ENCODE measurements around the gene BMPR1B.
"Not testable (repeated sequence)": the region's sequence is repeated elsewhere in the genome, so short reads cannot be mapped to it uniquely, and the experiment has no call there.

Gene BMPR1B

DNA sequence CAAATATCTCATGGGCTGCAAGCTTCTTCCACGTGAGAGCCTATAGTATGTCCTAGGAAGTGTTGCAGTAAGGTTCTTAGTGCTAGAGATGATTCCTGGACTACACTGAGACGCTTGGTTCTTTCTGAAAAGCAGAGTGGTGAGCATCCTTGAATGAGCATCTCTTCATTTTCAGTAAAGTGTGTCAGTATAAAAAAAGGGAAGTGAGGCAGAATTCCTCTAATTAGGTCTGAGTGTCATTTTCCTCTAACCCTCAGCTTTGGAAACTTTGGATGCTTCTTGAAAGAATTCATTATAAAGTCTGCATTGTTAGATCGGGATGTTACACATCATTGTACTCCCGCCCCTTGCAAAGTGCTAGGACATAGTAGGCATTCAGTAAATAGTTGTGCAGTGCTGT is 5.2 kb downstream of the BMPR1B start:
- no peak for DNase-seq (ENCODE audit: low spot score)

DNA sequence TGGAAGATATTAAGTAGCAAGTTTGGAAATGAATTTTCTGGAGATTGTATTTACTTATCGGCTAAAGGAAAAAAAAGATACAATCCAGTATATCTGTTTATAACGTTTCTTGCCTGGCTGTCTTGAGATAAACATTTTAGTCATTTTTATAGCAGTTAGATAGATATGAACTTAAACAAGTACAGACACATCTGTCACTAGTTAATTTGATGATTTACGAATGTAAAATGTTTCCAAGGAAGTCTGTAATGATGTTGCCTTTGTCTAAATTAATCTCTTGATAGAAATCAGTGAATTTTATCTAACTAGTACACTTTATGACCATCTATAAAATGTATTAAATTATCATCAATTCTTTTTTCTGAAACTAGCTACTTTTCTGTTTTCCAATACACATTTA is 5.7 kb downstream of the BMPR1B start:
- DNase-seq (ENCODE audit: low spot score): no peak

DNA sequence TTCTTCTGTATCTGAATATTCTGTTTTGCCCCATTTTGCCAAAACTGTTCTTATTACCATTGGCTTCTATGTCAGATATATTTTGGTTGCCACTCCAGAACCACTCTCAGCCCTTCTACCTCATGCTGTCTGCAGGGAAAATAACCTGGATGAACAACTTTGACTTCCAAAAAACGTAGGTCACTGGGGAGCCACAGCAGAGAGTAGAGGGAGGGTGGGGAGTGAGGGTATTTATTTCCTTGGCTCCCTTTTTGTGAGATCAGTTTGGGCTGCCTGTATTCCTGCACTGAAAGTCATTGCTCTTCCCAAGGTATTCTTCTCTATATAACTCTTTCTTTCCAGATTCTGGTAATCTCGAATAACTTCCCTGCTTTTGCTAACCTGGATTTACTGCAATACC is 6.3 kb downstream of the BMPR1B start:
- no peak for DNase-seq (ENCODE audit: low spot score)

DNA sequence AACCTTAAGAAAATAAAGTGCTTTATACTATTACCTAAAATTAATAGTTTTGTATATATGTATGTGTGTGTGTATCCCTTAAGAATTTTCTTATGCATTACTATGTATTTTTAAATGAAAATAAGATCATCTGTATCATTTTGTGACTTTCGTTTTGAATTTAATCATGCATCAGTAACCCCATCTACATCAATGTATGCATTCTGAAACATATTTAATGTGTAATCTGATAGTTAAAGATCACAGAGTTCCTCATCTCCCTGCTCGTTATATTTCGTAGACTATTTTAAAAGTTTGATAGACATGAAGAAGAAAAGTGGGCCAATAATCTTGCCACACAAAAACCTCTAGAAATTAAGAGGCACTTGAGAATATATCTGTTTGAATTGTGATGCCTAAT is 7.4 kb downstream of the BMPR1B start:
- DNase-seq (ENCODE audit: low spot score): no peak

DNA sequence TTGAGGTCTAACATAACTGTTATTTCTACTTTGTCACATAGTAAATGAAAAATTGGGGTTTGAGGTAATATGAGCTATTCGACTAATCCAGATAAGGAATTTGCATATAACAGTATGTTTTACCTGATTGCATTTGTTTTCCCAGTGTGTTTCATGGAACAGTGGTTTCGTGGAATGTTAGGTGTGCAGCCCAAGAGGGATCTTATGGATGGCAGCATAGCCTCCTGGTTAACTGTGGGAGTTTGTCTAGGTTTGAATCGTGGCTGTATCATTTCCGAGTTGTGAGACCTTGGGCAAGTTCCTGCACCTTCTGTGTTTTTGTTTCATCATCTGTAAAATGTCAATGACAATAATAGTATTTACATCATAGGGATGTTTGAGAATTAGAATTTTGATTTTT is 7.9 kb downstream of the BMPR1B start:
- DNase-seq (ENCODE audit: low spot score): no peak

DNA sequence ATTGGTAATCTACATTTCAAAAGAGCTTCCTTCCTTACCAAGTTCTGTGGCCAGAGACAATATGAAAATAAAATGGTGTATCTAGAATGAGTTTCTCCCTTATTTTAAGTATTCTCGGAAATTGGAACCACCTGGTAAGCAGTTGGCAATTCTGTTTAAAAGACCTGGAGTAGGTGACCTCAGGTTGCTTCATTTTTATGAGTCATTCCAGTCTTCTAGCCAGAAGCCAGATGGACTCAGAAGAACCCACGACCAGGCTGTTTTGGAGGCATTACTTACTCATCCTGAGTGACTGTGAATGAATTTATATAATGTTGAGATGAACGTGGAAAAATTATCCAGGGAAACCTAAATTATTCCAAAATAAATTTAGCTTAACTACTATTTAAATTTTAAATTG is 9.1 kb downstream of the BMPR1B start:
- DNase-seq (ENCODE audit: low spot score): no peak

DNA sequence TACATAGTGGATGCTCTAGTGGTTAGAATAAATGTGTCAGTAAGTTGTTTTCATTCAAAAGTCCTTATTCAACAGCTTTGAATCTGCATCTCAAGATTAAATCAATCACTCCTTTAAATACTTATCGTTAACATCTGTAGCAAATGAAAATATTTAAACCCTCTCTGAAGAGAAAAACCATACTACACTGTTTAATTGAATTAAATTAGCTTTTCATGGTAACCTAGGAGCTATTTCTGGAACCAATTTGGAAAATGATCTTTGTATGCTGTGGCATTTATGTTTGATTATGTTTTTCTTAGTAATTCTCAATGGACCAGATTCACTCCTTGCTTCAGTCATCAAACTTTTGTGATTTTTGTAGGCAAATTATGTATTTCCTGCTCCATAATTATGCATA is 9.7 kb downstream of the BMPR1B start:
- no peak for DNase-seq (ENCODE audit: low spot score)

DNA sequence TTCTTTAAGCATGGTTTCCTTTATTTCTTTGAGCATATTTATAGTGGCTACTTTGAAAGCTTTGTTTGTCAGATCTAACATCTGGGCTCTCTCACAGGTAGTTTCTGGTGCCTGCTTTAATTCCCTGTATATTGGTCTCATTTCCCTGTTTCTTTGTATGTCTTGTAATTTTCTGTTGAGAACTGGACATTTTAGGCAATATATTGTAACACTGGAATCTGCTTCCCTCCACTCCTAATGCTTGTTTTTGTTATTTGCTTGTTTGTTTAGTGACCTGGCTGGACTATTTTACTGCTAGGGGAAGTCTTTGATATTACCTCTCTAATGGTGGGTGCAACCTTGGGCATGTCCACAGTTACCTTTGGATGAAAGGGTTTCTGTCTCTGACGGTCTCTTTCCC is 25.0 kb downstream of the BMPR1B start:
- DNase-seq (ENCODE audit: low spot score): no peak

DNA sequence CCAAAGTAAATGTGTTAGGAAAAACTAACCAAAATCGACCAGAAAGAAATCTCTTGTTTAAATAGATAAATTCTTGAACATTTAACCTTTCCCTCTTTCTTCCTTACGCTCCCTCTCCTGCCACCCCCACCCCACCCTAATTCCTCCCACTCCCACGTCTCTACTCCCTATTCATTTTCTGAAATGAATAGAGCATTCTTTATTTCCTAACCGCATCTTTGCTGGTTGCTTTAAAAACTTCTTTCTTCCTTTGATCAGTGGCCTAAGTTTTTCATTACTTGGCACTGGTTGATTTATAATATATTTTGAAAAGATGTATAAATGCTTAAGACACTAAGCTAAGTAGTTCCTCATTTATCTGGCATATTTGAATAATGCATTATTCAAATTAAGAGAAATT is 33.9 kb downstream of the BMPR1B start:
- DNase-seq (ENCODE audit: low spot score): no peak

DNA sequence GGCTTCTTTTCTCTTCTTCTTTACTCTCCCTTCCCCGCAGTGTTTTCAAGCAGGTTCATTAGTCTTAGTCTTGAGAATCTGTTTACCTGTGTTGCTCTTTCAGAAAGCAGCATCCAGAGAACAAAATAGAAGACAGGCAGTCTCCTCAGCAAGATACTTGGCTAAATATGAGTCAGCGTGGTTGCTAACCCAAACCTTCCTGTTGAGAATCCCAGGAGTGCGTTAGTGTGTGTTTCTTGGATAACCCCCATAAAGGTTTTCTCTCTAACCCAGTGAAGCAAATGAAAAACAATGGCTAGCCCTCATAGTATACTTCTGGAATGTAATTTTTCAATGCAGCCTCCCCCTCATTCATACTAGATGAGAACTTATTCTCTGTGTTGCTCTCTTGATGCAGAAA is 41.1 kb downstream of the BMPR1B start:
- no peak for DNase-seq (ENCODE audit: low spot score)

DNA sequence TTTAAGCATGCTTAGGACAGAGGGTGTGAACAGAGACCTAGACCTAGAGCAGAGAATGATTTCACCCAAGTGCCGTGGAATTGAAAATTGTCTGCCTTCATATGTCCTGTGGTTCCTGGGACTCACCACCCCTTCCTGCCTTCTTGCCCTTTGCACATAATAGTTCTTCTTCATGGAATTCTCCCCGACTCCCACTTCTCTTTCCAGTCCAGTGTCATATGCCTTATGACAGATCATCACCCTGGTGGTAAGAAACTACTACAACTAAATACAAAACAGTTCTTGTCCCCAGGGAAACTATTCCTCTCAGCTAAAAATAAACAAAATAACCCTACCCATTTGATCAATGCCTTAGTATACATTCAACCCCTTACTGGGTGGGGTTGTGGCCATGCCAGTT is 43.3 kb downstream of the BMPR1B start:
- no peak for DNase-seq (ENCODE audit: low spot score)

DNA sequence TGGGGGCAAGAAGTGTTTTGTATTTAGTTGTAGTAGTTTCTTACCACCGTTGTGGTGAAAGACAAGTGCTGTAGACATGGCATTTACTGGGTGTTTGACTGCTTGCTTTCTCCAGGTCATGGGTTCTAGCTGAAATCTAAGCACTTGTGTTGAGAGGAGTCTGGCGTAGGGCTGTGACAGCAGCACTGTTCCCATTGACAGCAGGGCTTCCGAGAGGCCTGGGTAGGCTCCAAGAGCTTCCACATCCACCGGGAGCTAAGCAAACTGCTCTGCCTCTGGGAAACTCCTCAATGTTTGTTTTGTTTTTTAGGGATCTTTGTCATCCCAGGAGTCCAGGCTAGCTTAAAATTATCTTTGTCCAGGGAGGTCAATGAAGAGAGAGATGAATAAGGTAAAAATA is 44.3 kb downstream of the BMPR1B start:
- no peak for DNase-seq (ENCODE audit: low spot score)

DNA sequence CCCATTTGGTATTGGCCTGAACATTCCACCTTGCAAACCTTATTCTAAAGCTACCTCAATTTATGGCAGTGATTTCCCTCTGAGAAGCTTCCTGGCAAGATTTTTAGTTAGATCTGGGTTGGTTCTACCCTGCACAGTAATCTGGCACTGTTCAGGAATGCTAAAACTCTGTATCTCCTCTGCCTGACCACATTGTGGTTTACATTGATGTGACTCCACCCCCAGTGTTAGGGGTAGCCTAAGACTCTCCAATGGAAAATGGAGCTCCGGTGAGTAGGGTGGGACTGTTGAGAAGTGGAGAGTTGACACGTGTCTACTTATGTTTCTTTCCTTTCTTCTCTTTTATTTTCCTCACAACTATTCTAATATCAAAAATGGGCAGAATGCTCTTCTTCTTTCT is 45.4 kb downstream of the BMPR1B start:
- DNase-seq (ENCODE audit: low spot score): no peak

DNA sequence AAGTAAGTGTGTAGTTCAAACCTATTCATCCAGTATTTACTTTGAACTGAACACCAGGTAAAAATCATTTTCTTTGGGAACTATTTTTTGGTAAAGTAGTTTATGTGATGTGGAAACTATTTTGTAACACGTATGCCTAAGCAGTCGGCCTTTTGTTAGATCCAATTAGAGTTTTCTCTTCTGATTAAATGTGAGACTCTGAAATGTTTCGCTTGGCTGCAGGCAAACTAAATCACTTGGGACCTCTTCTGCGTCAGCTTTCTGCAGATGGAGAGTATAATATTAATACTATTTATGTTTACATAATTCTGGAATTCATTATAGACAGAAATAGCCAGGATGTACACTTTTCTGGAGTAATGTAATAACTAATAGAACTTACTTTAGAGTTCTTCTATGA is 46.9 kb downstream of the BMPR1B start:
- DNase-seq (ENCODE audit: low spot score): no peak

DNA sequence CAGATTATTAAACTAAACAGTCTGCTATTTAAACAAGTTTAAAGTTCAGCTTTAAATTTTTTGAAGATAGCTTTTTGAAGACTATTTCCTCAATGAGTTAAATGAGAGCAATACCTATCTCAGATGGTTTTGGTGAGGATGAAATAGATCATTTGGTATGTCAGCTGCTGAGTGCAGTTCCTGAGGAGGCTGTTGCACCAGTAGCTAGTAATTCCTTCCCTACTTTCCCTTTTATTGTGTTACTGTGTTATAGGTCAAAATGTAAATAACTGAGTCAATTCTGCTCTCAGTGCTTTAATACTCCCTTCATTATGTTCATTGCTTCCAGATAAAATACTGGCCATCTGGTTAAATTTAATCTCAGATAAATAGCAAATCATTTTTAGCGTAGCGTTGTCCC is 48.6 kb downstream of the BMPR1B start:
- DNase-seq (ENCODE audit: low spot score): no peak

DNA sequence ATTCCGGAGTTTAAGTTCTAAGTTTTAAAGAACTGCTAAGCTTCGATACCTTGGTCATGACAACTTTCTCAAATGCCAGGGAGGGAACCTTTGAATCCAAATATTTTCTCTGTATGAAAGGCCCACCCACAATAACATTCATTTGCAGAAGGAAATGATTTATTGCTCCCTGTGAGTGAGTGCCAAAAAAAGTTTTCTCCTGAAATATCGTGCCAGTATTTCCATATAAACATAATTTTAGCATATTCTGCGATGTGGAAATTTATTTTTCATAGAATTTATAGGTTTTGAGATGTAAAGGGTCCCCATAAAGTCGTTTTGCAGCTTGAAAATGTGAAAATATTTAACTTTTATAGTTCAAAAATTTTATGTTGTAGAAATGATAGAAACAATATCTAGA is 53.9 kb downstream of the BMPR1B start:
- no peak for DNase-seq (ENCODE audit: low spot score)

DNA sequence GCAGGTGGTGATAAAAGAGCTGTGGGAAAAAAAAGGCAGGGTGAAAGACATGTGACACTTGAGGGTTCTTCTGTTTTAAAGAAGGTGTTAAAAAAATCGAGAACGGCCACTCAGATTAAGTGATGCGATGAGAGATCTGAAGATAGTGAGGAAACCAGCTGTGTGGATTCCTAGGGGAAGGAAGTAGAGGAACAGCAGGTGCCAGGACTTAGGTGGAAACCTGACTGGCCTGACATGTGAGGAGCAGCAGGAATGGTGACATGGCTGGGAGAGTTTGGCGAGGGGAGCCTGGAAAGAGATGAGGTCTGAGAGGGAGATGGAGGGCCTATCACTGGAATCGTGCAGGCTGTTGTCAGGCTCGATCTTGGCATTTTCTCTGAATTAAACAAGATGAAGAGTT is 55.5 kb downstream of the BMPR1B start:
- no peak for DNase-seq (ENCODE audit: low spot score)

DNA sequence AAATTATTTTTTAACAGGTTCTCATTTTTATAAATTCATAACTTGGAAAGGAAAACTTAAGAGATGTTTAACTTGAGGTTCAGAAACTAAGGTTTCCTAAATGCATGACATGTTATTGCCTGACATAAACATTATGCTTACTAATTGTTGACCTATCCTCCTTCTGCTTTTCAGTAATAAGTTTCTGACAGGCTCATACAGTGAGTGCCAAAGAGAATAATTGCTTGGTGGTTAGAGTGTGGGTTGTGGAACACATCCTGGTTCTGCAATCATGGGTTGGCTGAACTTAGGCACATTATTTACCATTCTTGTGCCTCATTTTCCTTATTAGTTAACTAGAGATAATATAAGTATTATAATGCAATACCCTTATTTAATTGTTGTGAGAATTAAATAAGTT is 56.5 kb downstream of the BMPR1B start:
- DNase-seq (ENCODE audit: low spot score): no peak

DNA sequence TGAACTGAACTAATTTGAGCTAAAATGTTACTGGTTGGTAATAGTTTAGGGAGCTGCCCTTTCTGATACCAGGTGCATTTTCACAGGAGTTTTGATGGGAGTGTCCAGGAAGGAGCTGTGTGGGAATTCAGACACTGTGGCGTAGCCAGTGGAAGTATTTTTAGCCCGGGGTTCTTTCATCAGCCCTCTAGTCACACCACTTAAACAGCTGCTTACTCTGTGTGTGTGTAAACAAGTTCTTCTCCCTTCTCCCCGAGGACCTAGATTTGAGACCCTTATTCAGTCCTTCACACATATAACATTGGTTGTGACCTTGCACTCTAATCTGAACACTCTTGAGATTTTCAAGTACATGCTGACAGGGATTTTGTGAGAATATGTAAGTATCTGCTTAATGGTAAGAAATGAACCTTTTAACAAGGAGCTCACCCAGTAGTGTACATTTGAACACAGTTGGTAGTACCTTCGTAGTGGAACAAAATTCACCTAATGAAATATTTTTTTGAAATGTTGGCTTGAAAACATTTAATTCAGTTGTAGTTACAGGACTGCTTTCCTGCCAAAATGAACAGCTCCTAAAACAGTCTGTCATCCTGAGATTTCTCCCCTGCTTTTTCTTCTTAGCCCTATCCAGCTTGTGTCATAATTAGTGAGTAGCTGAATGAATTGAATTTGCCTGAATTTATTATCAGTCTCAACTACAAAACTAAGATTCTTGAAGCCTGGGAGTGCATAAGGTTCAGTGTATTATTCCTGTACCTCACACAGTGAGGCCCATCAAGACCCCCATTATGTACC is 61.8 kb downstream of the BMPR1B start:
- no peak for DNase-seq (ENCODE audit: low spot score)

DNA sequence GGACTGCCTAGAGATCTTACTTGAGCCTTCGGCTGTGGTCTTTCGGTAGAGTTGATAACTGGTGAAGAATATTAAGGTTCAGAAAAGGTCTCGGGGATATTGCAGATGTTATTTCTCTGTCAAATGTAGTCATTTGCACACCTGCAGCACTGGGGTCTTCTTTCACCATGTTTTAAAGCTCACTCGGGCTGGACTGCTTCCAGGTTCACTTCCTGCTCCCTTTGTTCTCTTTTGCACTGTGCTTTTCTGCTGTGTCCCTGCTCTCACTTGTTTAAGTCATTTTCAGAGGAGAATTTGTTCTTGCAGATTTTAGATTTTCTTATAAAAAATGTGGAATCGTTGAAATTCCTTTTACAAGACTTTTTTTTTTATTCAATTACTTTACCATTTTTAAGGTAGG is 68.5 kb downstream of the BMPR1B start:
- DNase-seq (ENCODE audit: low spot score): no peak

DNA sequence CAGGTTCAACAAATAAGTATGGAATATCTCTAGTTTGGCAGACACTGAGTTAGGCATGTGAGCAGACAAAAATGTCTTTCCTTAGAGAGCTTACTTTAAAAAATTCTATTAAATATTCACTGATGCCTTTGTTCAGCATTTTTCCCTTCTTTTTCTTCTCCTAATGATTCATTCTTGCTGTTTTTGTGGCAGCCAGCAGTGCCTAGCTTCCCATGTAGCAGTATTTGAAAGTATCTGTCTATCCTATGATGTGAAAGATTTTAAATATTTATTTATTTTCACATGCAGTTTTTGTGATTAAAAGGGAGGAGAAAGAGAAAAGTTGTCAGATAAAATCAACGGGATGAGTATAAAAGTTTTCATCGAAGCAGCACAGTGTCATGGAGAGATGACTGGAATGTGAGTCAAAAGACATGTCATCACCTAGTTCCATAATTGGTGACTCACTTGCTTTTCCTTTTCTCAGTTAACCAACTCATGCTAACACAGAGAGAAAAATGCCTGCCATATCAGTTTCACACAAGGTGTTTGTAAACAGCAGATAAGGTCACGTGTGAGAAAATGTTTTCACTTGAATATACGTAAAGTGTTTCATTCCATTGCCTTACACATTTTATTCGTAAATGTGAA is 69.8 kb downstream of the BMPR1B start:
- DNase-seq (ENCODE audit: low spot score): no peak

DNA sequence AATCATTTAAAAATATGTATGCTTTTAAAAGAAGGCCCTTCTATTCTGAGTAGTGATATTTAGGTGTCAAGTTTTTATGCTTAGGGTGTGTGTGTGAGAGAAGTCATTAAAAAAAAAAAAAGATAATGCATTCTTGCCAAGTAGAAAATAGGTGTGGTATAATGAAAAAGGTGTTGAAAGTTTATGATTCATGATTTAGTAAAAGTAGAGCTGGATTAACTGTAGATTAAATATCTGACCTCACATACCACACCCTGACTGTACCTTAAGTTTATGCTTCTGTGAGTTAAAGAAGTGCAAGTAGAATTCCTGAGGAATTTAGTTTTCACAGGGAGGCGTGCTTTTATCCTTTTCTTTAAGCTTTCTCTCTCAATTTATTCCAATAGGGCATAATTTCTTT is 71.1 kb downstream of the BMPR1B start:
- no peak for DNase-seq (ENCODE audit: low spot score)

DNA sequence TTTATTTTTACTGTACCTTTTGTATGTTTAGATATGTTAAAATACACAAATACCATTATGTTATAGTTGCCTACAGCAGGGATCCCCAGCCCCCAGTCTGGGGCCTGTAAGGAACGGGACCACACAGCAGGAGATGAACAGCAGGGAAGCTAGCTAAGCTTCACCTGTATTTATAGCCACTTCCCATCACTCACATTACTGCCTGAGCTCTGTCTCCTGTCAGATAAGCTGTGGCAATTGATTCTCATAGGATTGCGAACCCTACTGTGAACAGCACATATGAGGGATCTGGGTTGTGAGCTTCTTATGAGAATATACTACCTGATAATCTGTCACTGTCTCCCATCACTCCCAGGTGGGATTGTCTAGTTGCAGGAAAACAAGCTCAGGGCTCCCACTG is 73.9 kb downstream of the BMPR1B start:
- no peak for DNase-seq (ENCODE audit: low spot score)

DNA sequence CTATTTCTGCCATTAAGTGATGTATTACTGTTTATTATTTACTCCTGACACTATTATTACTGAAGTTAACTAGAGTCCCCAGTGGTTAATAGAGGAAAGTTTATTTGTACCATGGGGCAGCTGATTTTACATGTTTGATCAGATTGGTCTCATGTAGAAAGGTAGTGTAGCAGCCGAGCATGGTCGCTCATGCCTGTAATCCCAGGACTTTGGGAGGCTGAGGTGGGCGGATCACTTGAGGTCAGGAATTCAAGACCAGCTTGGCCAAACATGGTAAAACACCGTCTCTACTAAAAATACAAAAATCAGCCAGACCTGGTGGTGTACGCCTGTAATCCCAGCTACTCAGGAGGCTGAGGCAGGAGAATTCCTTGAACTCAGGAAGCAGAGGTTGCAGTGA is 74.6 kb downstream of the BMPR1B start:
- DNase-seq (ENCODE audit: low spot score): not testable (repeated sequence)
